SK-N-DZ (cell line): ENCODE measurements around the gene ZBTB20.
"Not testable (repeated sequence)": the region's sequence is repeated elsewhere in the genome, so short reads cannot be mapped to it uniquely, and the experiment has no call there.

Experiments
- DNase-seq: peaks from one replicate; pipeline ENCODE4 v3.0.0-alpha.2; 2015; ENCODE audit warnings: low spot score

The ZBTB20 gene

GRCh38 chr3:114838025-114838424, 309.1 kb downstream of the ZBTB20 start:
- DNase-seq: no peak

- DNase-seq: peak; percentile 37
Observed at GRCh38 chr3:114834175-114834940, 312.7 kb downstream of the ZBTB20 start.

GRCh38 chr3:114831861-114832260, 315.2 kb downstream of the ZBTB20 start:
- DNase-seq: no peak

- no peak for DNase-seq
Observed at GRCh38 chr3:114830652-114831051, 316.4 kb downstream of the ZBTB20 start.

- no peak for DNase-seq
Observed at GRCh38 chr3:114829783-114830182, 317.3 kb downstream of the ZBTB20 start.

GRCh38 chr3:114827495-114827894, 319.6 kb downstream of the ZBTB20 start:
- DNase-seq: peak; percentile 71

GRCh38 chr3:114824014-114824413, 323.1 kb downstream of the ZBTB20 start:
- DNase-seq: no peak

GRCh38 chr3:114823061-114823460, 324.0 kb downstream of the ZBTB20 start:
- DNase-seq: no peak

GRCh38 chr3:114816052-114816451, 331.0 kb downstream of the ZBTB20 start:
- DNase-seq: no peak

- not testable (repeated sequence) for DNase-seq
Observed at GRCh38 chr3:114812541-114813238, 334.4 kb downstream of the ZBTB20 start.

GRCh38 chr3:114809668-114810413, 337.2 kb downstream of the ZBTB20 start:
- no peak for DNase-seq

- no peak for DNase-seq
Observed at GRCh38 chr3:114804099-114804498, 343.0 kb downstream of the ZBTB20 start.

- DNase-seq: no peak
Observed at GRCh38 chr3:114803042-114803695, 343.9 kb downstream of the ZBTB20 start.

- DNase-seq: no peak
Observed at GRCh38 chr3:114800272-114801031, 346.6 kb downstream of the ZBTB20 start.

GRCh38 chr3:114799816-114800215, 347.3 kb downstream of the ZBTB20 start:
- DNase-seq: no peak

GRCh38 chr3:114796796-114797195, 350.3 kb downstream of the ZBTB20 start:
- no peak for DNase-seq

GRCh38 chr3:114794894-114795630, 352.0 kb downstream of the ZBTB20 start:
- DNase-seq: no peak

GRCh38 chr3:114792159-114792918, 354.7 kb downstream of the ZBTB20 start:
- no peak for DNase-seq

GRCh38 chr3:114790752-114791151, 356.3 kb downstream of the ZBTB20 start:
- no peak for DNase-seq

GRCh38 chr3:114789803-114790202, 357.3 kb downstream of the ZBTB20 start:
- DNase-seq: no peak
